SK-N-SH (cell line): ENCODE results near the gene IGFBP7. TPM values are rescaled to one million over a fixed set of nuclear protein-coding genes. Genes with fewer than 3 reads are reported as not detected.

ENCODE experiments used
- CTCF ChIA-PET: fragments of 300-600, 350-600 bp; formaldehyde crosslinking; extraction: SDS; loops from one replicate; lab custom pipeline; 2021; lab: Yijun Ruan, JAX
- POLR2A ChIA-PET: fragments of 350-600 bp; sonication (Branson Sonifier 250); formaldehyde crosslinking; extraction: SDS; loops from one replicate; lab custom pipeline; 2020; ENCODE audit warnings: antibody characterized with exemption, inconsistent platforms; lab: Yijun Ruan, JAX
- DNase-seq: peaks from one replicate; pipeline ENCODE4 v3.0.0; 2012
- H2AFZ ChIP-seq: fragments of 200-600 bp; sonication (generic); 2 replicates; pipeline ENCODE4 v1.8.1; 2016; ENCODE audit warnings: antibody characterized with exemption, mild to moderate bottlenecking, low read depth
- H3F3A ChIP-seq: fragments of 200-600 bp; sonication (generic); replicated peaks from 2 replicates; pipeline ENCODE3; 2016; ENCODE audit warnings: antibody characterized with exemption, mild to moderate bottlenecking; ENCODE audit not compliant: insufficient read depth
- H3K27ac ChIP-seq, 2 experiments: fragments of 200-500 bp in 1 of 2; fragments of 200-600 bp in 1 of 2; sonication (Bioruptor generic) in 1 of 2; sonication (generic), shearing (Covaris generic) in 1 of 2; 2 replicates each; pipeline versions ENCODE4 v1.5.1 to v1.6.1; 2014 to 2016; ENCODE audit warnings: low read depth in 2 of 2, inconsistent platforms in 1 of 2, low read length in 1 of 2, mild to moderate bottlenecking in 1 of 2, mixed read lengths in 1 of 2
- H3K27me3 ChIP-seq: fragments of 200-600 bp; sonication (generic), shearing (Covaris generic); 2 replicates; pipeline ENCODE4 v1.6.1; 2016; ENCODE audit warnings: mixed run types; ENCODE audit not compliant: insufficient read depth
- H3K36me3 ChIP-seq, 2 experiments: fragments of 200-500 bp in 1 of 2; fragments of 200-600 bp in 1 of 2; sonication (Bioruptor generic) in 1 of 2; sonication (generic) in 1 of 2; replicated peaks in 1 of 2; 2 replicates each; pipeline versions ENCODE3 to v1.5.1; 2014 to 2016; ENCODE audit warnings: low read length in 1 of 2, mild to moderate bottlenecking in 1 of 2; ENCODE audit not compliant: insufficient read depth in 2 of 2, control insufficient read depth in 1 of 2
- H3K4me1 ChIP-seq, 2 experiments: fragments of 200-500 bp in 1 of 2; fragments of 200-600 bp in 1 of 2; sonication (Bioruptor generic) in 1 of 2; sonication (generic), shearing (Covaris generic) in 1 of 2; 2 replicates each; pipeline versions ENCODE4 v1.5.1 to v1.6.1; 2014 to 2016; ENCODE audit warnings: low read depth in 1 of 2, low read length in 1 of 2, mixed run types in 1 of 2; ENCODE audit not compliant: insufficient read depth in 2 of 2, control insufficient read depth in 1 of 2
- H3K4me2 ChIP-seq: fragments of 200-600 bp; sonication (generic), shearing (Covaris generic); 2 replicates; pipeline ENCODE4 v1.6.1; 2017; ENCODE audit warnings: mixed run types
- H3K4me3 ChIP-seq, 2 experiments: fragments of 200-500 bp in 1 of 2; fragments of 200-600 bp in 1 of 2; sonication (Bioruptor generic) in 1 of 2; sonication (generic), shearing (Covaris generic) in 1 of 2; 2 replicates each; pipeline versions ENCODE4 v1.5.1 to v1.8.1; 2014 to 2016; ENCODE audit warnings: low read depth in 2 of 2, inconsistent platforms in 1 of 2, low read length in 1 of 2, mild to moderate bottlenecking in 1 of 2, mixed read lengths in 1 of 2, moderate library complexity in 1 of 2
- H3K79me2 ChIP-seq: fragments of 200-600 bp; sonication (generic); 2 replicates; pipeline ENCODE4 v1.8.1; 2017; ENCODE audit warnings: mild to moderate bottlenecking; ENCODE audit not compliant: insufficient read depth
- H3K9ac ChIP-seq: fragments of 200-600 bp; sonication (generic); 2 replicates; pipeline ENCODE4 v1.6.1; 2017; ENCODE audit warnings: mixed run types
- H3K9me2 ChIP-seq: fragments of 200-600 bp; sonication (generic); 2 replicates; pipeline ENCODE4 v1.6.1; 2017; ENCODE audit warnings: mixed run types
- H3K9me3 ChIP-seq: fragments of 200-600 bp; sonication (generic); 2 replicates; pipeline ENCODE4 v1.6.1; 2017; ENCODE audit warnings: mixed run types, mild to moderate bottlenecking, moderate library complexity
- H4K20me1 ChIP-seq: fragments of 200-600 bp; sonication (generic); 2 replicates; pipeline ENCODE4 v1.6.1; 2017; ENCODE audit warnings: mild to moderate bottlenecking, mixed run types; ENCODE audit not compliant: insufficient read depth
- EP300 ChIP-seq, 2 experiments: IDR thresholded peaks; 2 replicates each; pipeline versions ENCODE4 v1.4.0 to v1.6.1; 2012; ENCODE audit warnings: borderline replicate concordance in 1 of 2, low read depth in 1 of 2, low read length in 1 of 2
- EZH2phosphoT487 ChIP-seq: fragments of 200-600 bp; sonication (generic); IDR thresholded peaks from 2 replicates; pipeline ENCODE4 v1.6.1; 2017; ENCODE audit warnings: low read depth, mixed run types, mild to moderate bottlenecking, antibody characterized with exemption, moderate library complexity, borderline replicate concordance
- FOSL2 ChIP-seq: IDR thresholded peaks from 2 replicates; pipeline ENCODE4 v1.4.0; 2012; ENCODE audit warnings: low read depth, mild to moderate bottlenecking, moderate library complexity, borderline replicate concordance
- FOXM1 ChIP-seq: IDR thresholded peaks from 2 replicates; pipeline ENCODE4 v1.4.0; 2012; ENCODE audit warnings: low read depth, mild to moderate bottlenecking
- IRF3 ChIP-seq: fragments of 150-350 bp; IDR thresholded peaks from 2 replicates; pipeline ENCODE4 v1.6.1; 2016; ENCODE audit warnings: mild to moderate bottlenecking, low read depth, low read length
- MAX ChIP-seq: IDR thresholded peaks from 2 replicates; pipeline ENCODE4 v1.4.0; 2012; ENCODE audit warnings: low read depth
- MEF2A ChIP-seq: IDR thresholded peaks from 2 replicates; pipeline ENCODE4 v1.4.0; 2012; ENCODE audit warnings: low read depth, borderline replicate concordance
- NFIC ChIP-seq: IDR thresholded peaks from 2 replicates; pipeline ENCODE4 v1.4.0; 2012; ENCODE audit warnings: borderline replicate concordance
- NRF1 ChIP-seq: IDR thresholded peaks from 2 replicates; pipeline ENCODE4 v1.6.1; 2012; ENCODE audit warnings: low read depth, mild to moderate bottlenecking, low read length
- POLR2AphosphoS5 ChIP-seq: IDR thresholded peaks from 2 replicates; pipeline ENCODE4 v1.6.1; 2012; ENCODE audit warnings: low read depth, low read length
- RAD21 ChIP-seq: IDR thresholded peaks from 2 replicates; pipeline ENCODE4 v1.6.1; 2012; ENCODE audit warnings: mild to moderate bottlenecking, low read length
- REST ChIP-seq: IDR thresholded peaks from 2 replicates; pipeline ENCODE4 v1.6.1; 2012; ENCODE audit warnings: mild to moderate bottlenecking, low read depth, low read length, moderate library complexity
- RFX5 ChIP-seq: IDR thresholded peaks from 2 replicates; pipeline ENCODE4 v1.6.1; 2012; ENCODE audit warnings: mild to moderate bottlenecking, improper control_type of control experiment, low read length
- RXRA ChIP-seq: IDR thresholded peaks from 2 replicates; pipeline ENCODE4 v1.4.0; 2012; ENCODE audit warnings: low read depth, mild to moderate bottlenecking, borderline replicate concordance
- TAF1 ChIP-seq: IDR thresholded peaks from 2 replicates; pipeline ENCODE4 v1.6.1; 2012; ENCODE audit warnings: low read depth, mild to moderate bottlenecking, low read length, moderate library complexity, borderline replicate concordance
- TCF12 ChIP-seq: IDR thresholded peaks from 2 replicates; pipeline ENCODE4 v1.4.0; 2012
- TEAD4 ChIP-seq: IDR thresholded peaks from 2 replicates; pipeline ENCODE4 v1.4.0; 2012; ENCODE audit warnings: mild to moderate bottlenecking, borderline replicate concordance; ENCODE audit not compliant: insufficient read depth
- WGBS: methylation state at CpG from one replicate; pipeline ENCODE4 v1.1.6; 2017; ENCODE audit warnings: low lambda C conversion rate; 5-methylcytosine and 5-hydroxymethylcytosine counted together
- polyA plus RNA-seq, 3 experiments: library from polyadenylated mRNA; depleted of rRNA; stranded (reverse); fragments of >200 nt; gene quantifications; 2 replicates each; pipeline ENCODE4 v1.2.3, GENCODE V29; 2012
- TF ChIP-seq, protein P1 (sequence below): IDR thresholded peaks from 2 replicates; pipeline ENCODE4; 2012

Gene IGFBP7
- polyA plus RNA-seq, 1 of the 3 experiments (the other 2 are of a cell fraction), result 0.38 TPM

GRCh38 chr4:57077550-57078343 lies 32.4 kb downstream of the IGFBP7 start:
- no peaks in the 10 kb centered on the region for H3K36me3 ChIP-seq
- no peak for DNase-seq
- CTCF ChIA-PET, result interaction anchor here (0.7 to 2.2 kb wide), 3 partner anchors 36 to 86 kb away, joined by 3 to 8 read pairs (median 4); no protein-coding TSS in a partner anchor
- no peaks in the 10 kb centered on the region for H3K9me2 ChIP-seq
- no peak overlapping the region; the same call in 1 of the 2 replicates for H2AFZ ChIP-seq
- 63% methylated on average over 14 of the region's 14 CpGs for WGBS
- H3K4me2 ChIP-seq, result no peak overlapping the region
- POLR2A ChIA-PET, result interaction anchor here (0.6 kb wide), 1 partner anchor 87 kb away, joined by 3 read pairs; no protein-coding TSS in a partner anchor
- no peak overlapping the region for H3K9ac ChIP-seq
- peaks cover 0 to 24% of the 10 kb centered on the region in 2 experiments; a peak in 2 of 4 replicates for H3K4me1 ChIP-seq
- H3K79me2 ChIP-seq, result no peaks in the 10 kb centered on the region
- TF ChIP-seq POLR2AphosphoS5 (no peak), RAD21 (no peak), TCF12 (no peak), FOSL2 (no peak), REST (no peak), MEF2A (no peak), NRF1 (no peak), IRF3 (no peak), FOXM1 (no peak), TAF1 (no peak), RXRA (no peak), NFIC (no peak), EP300 (IDR thresholded peaks at IDR 0.05; ENCODE audit: borderline replicate concordance in 1 of 2, low read depth in 1 of 2, low read length in 1 of 2) (no peak), TEAD4 (no peak), EZH2phosphoT487 (no peak), RFX5 (no peak), MAX (no peak)
- TF ChIP-seq, protein P1, sequence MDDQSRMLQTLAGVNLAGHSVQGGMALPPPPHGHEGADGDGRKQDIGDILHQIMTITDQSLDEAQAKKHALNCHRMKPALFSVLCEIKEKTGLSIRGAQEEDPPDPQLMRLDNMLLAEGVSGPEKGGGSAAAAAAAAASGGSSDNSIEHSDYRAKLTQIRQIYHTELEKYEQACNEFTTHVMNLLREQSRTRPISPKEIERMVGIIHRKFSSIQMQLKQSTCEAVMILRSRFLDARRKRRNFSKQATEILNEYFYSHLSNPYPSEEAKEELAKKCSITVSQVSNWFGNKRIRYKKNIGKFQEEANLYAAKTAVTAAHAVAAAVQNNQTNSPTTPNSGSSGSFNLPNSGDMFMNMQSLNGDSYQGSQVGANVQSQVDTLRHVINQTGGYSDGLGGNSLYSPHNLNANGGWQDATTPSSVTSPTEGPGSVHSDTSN, result no peak
- no peaks in the 10 kb centered on the region for H4K20me1 ChIP-seq
- no peaks in the 10 kb centered on the region for H3K27me3 ChIP-seq
- H3K9me3 ChIP-seq, result no peaks in the 10 kb centered on the region
- H3F3A ChIP-seq, result peaks cover 54% of the 10 kb centered on the region
- H3K4me3 ChIP-seq, result no peak overlapping the region
- peak overlapping the region in 1 of 2 experiments; percentile 91; a peak in 2 of 4 replicates for H3K27ac ChIP-seq
